ENCODE measurements around the gene ARHGAP15.
A peak's percentile ranks its signal among the peaks of the same experiment; 100 is the strongest.

ARHGAP15 gene

DNA sequence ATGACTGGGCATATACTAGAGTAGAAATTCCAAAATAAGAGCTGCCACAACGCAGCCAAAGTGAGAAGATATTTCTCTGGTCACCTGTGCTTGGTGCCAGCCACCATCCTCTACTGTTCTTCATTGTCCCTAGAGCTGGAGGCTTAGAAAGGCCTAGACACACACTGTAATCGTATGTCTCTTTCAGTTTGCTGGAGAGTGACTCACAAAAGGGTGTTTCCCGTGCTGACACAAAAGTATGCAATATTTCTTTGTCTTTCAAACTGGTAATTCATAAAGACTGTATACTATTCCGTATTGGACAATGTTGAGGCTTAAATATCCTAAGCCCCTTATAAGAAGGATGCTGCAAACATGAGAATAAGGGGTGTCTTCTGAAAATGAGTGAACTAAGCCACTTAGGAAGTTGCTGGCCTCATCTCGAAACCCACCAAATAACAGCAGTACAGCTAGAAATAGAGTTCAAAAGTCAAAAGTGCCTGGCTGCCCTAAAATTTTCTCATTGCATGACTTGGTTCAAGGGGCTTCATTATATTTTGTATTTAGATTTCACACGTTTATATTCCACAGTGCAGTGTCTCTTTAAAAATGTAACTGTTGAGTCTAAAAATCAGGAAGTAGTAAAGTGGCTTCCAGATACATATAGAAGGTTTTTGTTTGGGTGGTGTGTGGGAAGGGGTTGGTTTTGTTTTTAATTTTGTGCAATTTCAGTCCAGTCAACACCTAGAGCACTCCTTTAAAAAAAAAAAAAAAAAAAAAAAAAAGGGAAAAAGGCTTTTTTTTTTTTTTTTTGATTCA is 601.1 kb downstream of the ARHGAP15 start:
- no peak for FAIRE-seq

DNA sequence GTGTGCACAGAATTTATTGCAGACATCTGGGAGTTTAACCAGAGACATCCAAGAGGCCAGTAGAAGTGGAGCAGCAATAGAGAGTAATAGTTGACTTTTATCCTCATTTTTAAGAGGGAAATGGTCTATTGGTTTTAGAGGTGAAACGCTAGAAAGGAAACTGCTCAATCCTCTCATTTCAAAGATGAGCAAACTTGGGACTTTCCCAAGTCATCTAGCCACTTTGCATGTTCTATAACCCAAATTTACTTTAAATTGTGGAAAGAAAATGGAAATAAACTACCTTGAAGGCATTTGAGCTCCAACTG is 601.7 kb downstream of the ARHGAP15 start:
- FAIRE-seq, result no peak

More for the DNA sequence above, 601.1 kb downstream of the ARHGAP15 start:
- DNase-seq (ENCODE audit: insufficient read length, low spot score), result no peak

DNA sequence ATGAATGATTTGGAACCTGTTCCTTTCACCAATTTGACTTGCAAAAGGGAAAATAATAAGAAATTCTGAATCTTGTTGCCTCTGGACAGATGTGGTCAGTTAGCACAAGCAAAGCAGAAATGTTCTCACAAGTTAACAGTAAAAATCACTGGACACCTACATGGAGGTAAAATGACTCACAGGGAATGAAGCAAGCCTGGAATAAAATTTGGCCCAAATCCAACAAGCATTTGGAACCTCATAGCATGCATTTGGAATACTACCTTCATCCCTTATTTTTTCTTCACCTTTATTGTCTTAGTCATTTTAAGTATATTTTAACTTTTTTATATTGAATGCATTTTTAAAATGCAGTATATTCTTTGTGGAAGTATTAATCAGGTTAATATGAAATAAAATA is 602.9 kb downstream of the ARHGAP15 start:
- FAIRE-seq, result no peak
- DNase-seq (ENCODE audit: insufficient read length, low spot score), result no peak

More for the DNA sequence above, 601.7 kb downstream of the ARHGAP15 start:
- no peak for DNase-seq (ENCODE audit: insufficient read length, low spot score)

DNA sequence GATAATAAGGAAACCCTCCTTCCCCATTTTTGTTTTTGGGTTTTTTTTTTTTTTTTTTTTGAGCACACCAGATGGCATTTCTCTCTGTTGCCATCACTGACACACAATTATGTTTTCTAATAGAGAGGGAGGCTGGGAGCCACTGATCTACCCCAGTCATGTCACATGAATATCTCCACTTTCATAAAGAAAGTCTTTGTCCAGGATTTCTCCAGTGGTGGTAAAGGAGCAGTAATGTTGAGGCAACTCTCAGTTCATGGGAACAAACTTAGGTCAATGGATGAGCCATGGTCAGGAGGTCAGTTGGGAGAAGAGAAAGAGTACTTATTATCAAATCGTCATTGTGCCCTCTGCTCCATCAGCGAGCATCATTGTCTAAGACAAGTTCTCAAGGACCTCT is 603.7 kb downstream of the ARHGAP15 start:
- FAIRE-seq, result no peak

DNA sequence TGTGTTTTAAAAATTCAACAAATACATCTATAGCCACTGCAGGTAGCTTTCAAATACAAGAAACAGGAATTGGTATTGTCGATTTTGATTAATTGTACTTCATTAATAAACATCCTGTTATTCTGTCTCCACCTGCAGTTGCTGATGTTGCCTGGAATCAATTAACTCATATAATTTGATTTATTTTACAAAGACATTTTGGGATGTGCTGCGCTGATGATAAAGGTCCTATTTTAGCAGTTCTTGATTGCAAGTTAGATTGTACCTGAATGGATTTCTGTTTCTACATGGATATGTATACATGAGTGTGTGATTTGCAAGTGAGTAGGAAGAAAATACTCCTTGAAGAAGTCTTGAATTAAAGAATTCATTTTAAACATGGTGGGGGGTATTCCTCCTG is 605.3 kb downstream of the ARHGAP15 start:
- FAIRE-seq (no peak), DNase-seq (ENCODE audit: insufficient read length, low spot score) (no peak)

More for the DNA sequence above, 603.7 kb downstream of the ARHGAP15 start:
- no peak for DNase-seq (ENCODE audit: insufficient read length, low spot score)

DNA sequence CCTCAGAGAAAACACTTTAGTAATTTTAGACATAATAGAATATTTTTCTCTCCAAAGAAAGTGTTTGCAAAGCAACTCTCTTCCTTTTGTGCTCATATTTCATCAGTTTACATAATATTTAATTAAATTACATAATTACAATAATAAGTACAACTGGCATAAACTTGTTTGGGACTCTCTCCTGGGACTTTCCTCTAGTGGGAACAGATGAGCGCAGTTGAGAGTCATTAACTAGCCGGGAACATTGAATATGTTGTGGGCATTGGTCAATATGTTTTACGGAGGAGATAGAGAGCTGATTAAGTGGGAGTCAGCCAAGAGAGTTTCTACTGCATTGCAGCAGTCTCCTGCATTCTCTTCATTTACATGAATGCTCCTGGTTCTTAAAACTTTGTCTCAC is 607.7 kb downstream of the ARHGAP15 start:
- DNase-seq (ENCODE audit: insufficient read length, low spot score) (no peak), FAIRE-seq (no peak)

DNA sequence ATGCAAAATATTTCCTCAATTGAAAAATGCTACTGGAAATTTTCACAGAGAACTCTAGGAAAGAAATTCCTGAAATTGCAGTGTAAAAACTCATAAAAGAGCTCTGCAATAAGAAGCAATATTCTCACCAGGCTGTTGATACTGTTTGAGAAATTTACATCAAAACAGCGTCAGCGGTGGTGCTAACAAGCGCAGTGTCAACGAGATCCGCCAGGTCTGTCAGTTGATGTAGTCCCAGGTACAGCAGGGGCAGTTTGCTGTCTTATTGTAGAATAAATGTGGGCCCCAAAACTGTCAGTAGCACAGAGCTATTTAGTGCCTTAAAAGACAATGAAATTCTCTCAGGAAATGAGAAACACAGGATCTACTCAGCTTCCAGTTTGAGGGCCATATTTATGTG is 611.2 kb downstream of the ARHGAP15 start:
- DNase-seq (ENCODE audit: insufficient read length, low spot score) (no peak), FAIRE-seq (no peak)

DNA sequence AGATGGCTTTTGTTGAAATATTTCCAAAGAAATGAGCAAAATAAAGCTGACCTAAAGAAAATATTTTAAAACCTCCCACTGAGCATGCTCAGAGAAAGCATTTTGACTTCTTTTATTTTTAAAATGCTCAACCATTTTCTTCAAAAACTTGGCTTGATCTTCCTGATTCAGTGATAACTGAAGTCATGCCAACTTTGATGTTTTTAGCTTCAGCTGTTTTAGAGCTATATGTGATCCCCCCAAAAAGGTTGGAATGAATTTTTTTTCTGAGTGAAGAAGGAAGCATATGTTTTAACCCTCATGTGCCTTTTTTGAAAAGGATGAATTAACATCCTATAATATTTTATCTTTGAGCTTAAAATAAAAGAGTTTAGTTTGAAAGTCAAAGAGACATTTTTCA is 612.0 kb downstream of the ARHGAP15 start:
- DNase-seq (ENCODE audit: insufficient read length, low spot score), result no peak
- FAIRE-seq, result no peak

DNA sequence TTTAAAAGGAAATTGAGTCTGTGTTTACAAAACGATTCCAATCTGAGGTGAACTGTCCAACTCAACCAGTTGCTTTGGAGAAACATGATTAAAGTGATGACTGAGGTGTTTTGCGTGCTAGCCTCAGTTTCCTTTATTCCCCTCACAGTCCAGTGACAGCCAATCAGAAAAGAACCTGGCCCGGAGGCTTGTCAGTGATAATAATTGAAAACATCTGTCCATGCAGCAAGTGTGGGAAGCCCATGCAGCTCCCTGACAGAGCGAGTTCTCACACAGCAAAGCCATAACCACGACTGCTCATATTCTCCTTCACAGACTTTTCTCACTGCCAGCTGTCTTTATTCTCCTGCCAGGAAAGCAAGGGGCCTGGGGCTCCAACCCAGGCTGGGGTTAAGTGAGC is 613.4 kb downstream of the ARHGAP15 start:
- FAIRE-seq, result no peak
- no peak for DNase-seq (ENCODE audit: insufficient read length, low spot score)

DNA sequence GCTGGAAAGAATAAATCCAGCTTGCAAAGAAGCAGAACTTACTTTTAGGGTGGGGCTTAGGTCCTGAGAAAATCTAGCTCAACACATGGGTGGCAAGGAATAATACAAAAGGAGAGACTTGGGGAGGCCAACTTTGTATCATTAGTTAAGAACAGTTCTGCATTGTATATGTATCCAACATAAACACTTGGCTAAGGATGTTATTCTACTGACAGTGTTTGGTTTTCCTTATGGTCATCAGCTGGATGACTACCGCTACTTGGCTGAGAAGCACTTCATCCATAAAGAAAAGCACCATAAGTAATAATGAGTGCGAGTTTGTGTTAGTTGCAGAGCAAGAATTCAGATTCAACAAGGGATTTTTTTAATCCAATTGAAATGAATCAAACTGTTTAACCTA is 614.9 kb downstream of the ARHGAP15 start:
- no peak for FAIRE-seq
- no peak for DNase-seq (ENCODE audit: insufficient read length, low spot score)

DNA sequence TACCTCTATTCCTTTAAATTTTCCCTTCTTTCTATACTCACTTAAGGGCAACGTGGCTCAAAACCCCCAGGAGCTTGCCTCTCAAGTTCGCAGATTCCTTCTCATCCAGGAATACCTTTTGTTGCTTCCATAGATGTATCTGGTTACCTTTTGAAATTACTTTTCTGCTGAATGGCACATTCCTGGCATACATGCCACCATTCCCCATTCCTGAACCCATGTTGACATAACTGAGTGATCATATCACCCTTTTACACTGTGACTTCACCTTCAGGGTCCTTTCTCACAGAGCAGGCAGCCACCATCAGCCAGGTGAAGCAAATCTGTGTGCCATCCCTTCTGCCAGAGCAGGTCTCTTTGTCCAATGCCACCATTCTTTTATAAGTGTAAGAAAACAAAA is 615.8 kb downstream of the ARHGAP15 start:
- DNase-seq (ENCODE audit: insufficient read length, low spot score) (no peak), FAIRE-seq (no peak)

DNA sequence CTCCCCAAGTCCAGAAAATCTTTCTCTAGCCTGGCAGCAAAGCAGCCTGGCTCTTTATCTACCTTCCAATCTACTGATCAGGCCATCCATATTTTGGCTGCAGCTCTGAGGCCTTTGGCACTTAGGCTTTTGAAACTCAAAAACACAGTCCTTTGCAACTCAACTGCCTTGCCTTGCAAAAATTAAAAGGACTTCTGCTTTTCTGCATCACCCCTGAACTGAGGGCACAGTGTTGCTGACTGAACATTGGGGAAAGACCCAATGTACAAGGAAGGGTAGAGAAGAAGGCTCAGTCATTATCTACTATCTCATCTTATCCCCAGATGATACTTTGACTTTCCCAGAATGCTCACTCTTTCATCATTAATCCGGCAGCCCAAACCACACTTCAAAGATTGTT is 625.5 kb downstream of the ARHGAP15 start:
- FAIRE-seq (no peak), DNase-seq (ENCODE audit: insufficient read length, low spot score) (no peak)

DNA sequence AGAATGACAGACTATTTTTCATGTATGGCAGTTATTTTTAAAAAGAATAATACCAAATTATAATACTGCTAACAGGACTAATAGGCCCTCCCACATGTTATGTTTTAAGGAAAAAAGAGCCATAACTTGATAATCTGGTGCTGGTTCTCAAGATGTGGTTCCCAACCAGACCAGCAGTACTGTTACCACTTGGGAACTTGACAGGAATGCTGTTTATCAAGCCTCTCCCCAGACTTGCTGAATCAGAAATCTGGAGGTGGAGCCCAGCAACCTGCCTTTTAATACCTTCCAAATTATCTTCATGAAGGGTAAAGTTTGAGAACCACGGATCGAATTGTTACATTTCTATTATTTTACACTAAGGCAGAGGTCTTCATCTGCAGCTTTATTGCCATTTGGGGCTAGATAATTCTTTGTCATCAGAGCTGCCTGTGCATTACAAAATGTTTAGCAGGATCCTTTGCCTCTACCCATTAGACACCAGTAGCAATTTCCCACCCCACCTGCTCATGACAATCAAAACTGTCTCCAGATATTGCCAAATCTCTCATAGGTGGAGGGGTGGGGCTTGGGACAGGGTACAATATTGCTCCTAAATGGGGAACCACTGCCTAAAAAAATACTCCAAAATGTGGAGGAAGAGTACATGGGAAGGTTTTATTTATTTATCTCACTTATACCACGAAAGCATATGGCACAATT is 629.6 kb downstream of the ARHGAP15 start:
- FAIRE-seq, result no peak
- DNase-seq (ENCODE audit: insufficient read length, low spot score), result no peak

DNA sequence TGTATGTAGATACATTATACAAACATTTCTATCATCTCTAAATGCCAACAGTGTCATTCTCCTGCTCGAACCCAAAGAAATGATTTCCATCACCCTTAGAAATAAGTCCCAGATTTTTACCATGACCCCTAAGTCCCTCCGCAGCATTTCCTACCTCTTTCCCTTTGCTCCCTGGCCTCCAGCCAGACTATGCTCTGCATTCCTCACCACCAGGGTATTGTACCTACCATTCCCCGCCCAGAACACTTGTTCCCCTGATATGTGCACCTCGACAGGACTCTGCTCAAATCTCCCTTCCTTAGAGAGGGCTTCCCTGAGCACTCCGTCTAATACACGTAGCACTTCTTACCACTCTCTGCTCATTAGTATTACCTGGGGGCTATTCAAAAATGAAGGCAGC is 630.2 kb downstream of the ARHGAP15 start:
- DNase-seq (ENCODE audit: insufficient read length, low spot score) (no peak), FAIRE-seq (no peak)

DNA sequence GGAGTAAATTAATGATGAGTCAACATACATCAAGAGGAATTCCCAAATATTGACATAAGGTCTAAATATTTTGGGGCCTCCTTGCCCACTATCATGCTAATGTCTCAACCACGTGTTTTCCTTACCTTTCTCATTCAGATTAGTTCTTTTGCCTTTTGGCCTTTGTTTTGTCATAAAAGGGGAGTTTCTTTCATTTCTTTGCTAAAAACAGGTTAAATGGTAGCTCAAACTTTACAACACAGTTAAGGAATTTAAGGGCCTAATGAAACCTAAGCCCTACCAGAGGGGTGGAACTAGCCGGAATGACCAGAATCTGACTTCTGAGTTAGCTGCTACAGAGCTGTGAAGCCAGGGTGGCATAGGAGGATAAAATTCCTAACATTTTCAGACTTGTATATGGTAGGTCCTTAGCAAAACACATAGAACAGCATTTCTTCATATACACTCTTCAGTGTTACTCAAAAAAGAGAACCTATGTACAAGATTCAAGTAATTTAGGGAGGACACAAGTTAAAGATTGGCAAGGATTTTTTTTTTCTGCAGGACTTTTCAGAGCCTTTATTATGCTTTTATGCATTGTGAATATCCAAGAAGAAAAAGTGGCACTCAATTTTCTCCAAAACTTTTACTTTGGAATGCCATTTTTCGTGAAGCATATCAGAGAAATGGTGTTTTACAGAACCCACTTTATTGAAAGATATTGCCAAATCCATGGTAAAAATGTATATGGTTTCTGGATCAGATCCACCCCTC is 633.1 kb downstream of the ARHGAP15 start:
- DNase-seq (ENCODE audit: insufficient read length, low spot score) (no peak), FAIRE-seq (no peak)

DNA sequence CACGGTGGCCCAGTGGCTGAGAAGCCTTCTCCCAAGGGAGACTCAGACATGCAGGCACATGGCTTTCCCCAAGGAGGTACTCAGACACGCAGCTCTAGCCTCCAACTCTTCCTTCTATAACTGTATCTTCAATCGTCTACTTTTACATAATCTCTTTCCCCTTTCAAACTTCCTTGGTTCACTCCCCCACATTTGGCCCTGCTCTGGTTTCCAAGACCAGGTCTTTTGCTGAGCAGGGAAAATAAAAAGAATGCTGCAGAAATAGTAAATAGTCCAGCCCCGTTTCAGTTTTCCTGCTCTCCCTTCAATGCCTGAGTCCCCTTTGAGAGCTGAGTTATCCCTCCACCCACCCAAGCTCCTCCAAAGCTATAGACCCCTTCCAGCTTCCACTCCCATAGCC is 635.0 kb downstream of the ARHGAP15 start:
- no peak for FAIRE-seq
- no peak for DNase-seq (ENCODE audit: insufficient read length, low spot score)

DNA sequence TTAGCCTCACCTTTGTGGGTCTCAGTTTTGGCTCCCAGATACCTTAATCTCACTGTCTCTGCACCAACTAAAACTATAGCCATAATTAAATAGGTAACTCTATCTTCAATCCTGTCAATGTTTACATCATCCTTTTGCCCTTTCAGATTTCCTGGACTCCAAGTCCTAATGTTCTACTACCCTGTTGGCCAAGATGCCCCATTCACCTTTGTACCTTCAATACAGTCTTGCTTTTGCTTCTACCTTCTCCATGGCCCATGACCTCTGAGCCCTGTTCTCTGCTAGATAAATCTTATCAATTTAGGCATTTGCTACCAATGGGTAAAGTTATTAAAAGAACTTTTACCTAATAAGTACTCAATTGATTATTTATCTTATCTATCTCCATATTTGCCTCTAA is 635.5 kb downstream of the ARHGAP15 start:
- no peak for FAIRE-seq
- DNase-seq (ENCODE audit: insufficient read length, low spot score), result no peak

DNA sequence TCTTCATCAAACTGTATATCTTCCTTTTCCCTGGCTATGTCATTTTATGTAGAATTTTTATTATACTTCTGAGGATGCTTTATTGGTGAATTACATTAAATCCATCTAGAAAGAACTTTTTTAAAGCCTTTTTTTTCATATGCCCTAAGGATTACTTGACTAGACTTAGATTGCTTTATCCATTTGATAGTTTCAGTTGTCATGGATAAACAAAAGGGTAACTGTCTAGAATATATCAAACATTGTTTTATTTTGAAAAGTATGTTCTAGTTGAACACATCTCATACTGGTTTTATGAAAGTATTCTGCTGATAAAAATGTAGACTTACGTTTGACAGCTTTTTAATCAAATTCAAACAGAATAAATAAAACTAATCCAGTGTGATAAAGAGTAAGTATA is 639.8 kb downstream of the ARHGAP15 start:
- no peak for DNase-seq (ENCODE audit: insufficient read length, low spot score)
- FAIRE-seq, result no peak

DNA sequence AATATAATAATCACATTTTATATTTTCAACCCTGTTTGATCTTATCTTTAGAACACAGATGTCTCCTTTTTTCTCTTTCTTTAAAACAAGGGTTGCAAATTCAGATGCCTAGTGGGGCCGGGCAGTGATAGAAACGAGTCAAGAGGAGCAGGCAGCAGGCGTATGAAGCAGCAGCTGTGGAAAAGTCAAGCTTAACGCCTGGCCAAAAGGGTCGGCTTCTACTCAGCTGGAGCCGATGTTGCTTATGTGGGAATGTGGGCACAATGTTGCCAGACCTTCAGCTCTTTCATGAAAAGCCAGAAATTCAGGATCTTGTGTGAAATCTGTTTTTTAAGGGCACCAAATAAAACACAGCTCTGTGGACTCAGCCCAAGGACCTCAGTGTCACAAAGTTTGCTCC is 642.7 kb downstream of the ARHGAP15 start:
- no peak for DNase-seq (ENCODE audit: insufficient read length, low spot score)
- FAIRE-seq, result no peak

DNA sequence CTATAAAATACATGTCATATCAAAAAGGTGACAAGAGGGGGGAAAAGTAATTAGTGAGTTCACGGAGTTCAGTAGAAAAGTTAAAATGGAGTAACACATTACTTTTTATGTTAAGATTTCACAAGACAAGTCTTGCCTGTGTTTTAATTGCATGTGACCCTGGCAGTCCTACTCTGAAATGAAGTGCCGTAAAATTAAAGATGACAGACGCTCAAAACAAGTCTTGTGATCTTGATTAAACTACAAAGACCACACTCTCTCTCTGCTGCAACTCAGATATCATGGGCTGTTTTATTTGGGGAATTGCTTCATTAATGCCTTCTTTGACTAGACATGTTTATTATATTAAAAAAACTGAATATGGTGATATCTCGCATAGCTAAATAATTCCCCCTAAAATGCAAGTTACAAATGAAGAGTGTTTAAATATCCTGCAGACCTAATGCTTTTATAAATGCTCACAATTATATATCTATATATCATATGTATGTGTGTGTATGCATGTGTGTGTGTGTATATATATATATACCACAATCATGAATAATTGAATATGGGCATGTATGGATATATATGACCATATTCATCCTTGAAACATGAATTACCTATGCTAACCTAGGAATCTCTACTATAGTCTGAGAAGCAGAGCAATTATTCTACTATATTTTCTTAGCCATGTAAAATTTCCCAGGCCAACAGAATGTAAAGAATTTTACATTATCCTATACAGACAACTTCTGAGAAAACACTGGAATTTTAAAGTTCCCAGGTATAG is 647.5 kb downstream of the ARHGAP15 start:
- FAIRE-seq (no peak), DNase-seq (ENCODE audit: insufficient read length, low spot score) (no peak)

DNA sequence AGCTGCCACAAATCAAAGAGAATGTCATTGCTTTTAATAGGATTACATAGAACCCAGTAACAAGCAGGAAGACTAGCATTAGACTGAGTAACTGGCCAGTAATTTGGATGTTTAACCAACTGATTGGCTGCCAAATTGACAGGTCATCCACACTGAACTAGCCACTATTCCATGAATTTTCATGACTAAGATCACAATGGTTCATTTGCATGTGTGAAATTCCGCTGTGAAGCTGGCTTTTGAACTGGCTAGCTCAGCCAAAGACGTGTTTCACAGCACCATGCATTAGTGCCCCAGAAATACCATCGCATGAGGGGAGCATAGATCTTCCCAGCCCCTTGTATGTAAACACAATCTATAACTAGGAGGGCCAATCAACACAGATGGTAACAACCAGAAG is 649.8 kb downstream of the ARHGAP15 start:
- peak; percentile 40 for FAIRE-seq
- no peak for DNase-seq (ENCODE audit: insufficient read length, low spot score)
